HG03521 (cell line): ENCODE results near the gene HRH2.

Experiments used
- ATAC-seq: cut with Tn5 transposase; IDR thresholded peaks from one replicate; pipeline ENCODE4 v1.9.1; 2021; ENCODE audit warnings: mild to moderate bottlenecking, moderate library complexity; ENCODE audit not compliant: unreplicated experiment

The HRH2 gene

GRCh38 chr5:175675873-175676272, 18.0 kb downstream of the HRH2 start:
- ATAC-seq, result no peak

GRCh38 chr5:175677571-175677970, 19.7 kb downstream of the HRH2 start:
- no peak for ATAC-seq

GRCh38 chr5:175678074-175678473, 20.2 kb downstream of the HRH2 start:
- ATAC-seq, result no peak

DNA sequence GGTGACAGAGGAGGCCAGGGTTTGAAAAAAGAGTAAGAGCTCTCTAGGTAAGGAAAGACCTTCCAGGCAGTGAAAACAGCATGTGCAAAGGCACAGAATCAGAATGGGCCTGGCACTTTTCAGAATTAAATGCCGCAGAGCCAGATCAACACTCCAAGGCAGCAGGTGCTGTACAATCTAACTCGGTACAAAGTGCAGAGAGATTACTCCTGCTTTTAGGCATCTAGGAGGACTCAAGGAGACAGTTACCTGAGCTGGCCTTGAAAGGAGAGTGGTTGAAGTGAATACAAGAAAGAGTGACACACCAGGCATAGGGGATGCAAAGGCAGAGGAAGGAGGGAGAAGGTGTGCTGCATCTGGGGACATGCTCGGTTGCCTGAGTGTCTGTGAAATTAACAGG, 21.5 kb downstream of the HRH2 start:
- no peak for ATAC-seq

DNA sequence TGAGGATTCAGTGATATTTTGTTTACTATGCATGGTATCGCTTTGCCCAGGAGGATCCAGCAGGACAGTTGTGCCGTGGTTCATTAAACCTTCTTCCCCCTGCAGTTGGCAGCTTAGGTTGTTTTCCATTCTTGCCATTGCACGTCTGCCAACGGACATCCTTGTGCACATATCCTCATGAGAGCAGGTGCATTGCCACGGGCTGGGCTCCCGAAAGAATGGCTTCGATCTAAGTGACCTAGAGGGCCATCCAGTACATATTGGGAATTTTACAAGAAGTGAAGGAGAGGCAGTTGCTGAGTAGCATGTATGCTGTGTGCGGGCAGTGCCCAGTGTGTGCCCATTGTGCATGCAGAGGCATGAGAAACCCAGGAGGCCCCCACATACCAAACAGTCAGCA, 22.1 kb downstream of the HRH2 start:
- ATAC-seq, result no peak

GRCh38 chr5:175680463-175680862, 22.6 kb downstream of the HRH2 start:
- ATAC-seq, result no peak

- ATAC-seq, result no peak
Observed at GRCh38 chr5:175681045-175681967, 23.4 kb downstream of the HRH2 start.

DNA sequence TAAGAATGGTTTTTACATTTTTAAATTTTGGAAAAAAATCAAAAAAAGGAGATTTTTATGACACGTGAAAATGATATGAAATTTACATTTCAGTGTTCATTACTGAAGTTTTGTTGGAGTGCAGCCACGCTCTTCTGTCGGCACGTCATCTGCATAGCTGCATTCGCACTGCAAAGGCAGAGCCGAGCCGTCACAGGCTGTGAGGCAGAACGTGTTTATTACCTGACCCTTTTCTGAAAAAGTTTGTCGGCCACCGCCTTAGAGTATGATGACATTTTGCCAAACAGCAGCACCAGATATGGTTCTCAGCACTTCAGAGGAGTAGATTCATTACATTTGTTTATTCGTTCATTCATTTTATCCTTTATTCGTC, 24.1 kb downstream of the HRH2 start:
- ATAC-seq, result no peak

- ATAC-seq, result no peak
Observed at GRCh38 chr5:175682664-175683063, 24.8 kb downstream of the HRH2 start.

- ATAC-seq, result no peak
Observed at GRCh38 chr5:175683231-175683630, 25.4 kb downstream of the HRH2 start.

DNA sequence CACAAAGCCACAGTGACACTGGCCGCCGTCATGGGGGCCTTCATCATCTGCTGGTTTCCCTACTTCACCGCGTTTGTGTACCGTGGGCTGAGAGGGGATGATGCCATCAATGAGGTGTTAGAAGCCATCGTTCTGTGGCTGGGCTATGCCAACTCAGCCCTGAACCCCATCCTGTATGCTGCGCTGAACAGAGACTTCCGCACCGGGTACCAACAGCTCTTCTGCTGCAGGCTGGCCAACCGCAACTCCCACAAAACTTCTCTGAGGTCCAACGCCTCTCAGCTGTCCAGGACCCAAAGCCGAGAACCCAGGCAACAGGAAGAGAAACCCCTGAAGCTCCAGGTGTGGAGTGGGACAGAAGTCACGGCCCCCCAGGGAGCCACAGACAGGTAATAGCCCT, 26.1 kb downstream of the HRH2 start:
- ATAC-seq, result no peak

DNA sequence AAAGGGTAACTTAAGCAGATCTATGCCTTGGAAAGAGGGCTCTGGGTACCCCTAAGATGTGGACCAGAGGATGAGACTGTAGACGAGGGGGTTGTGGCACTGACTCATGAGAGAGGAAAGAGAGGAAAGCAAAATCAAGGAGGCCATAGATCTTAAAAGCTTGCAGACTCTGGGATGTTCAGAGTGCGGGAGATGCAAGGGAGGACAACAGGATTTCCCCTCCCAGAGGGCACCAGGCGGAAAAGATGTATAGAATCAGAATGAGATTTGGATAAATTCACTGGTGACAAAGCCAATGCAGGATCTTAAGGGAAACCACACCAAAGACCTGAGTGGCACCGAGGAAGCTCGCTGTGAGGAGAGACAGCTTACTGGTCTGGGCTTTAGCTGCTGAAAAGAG, 27.1 kb downstream of the HRH2 start:
- no peak for ATAC-seq

DNA sequence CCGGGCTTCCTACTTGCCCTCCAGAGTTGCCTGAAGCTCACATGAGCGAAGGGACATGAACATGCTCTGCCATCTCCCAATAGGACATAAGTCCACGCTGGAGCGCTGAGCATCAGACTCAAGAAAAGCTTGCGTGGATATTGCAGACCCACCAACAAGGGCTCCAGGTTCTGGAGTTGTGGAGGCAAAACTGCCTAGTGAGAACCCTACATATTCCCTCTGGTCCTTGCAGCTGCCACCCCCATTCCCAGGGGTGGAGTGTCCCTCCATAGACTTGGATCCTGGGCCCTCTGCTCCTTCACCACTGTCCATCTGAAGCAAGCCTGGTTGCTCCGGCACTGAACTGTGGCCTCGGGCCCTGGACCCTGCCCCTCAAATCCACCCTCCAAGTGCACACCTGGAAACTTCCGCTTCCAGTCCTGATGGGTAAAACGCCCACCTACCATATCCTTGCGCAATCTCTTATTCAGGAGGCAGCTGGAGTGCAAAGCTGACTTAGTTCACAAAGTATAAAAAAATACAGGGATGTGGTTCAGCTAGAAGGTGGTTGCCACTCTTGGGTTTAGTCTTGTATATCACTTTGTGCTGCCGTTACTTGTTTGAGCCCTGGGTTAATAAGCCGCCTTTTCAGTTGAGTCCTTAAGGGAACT, 28.0 kb downstream of the HRH2 start:
- ATAC-seq, result no peak

DNA sequence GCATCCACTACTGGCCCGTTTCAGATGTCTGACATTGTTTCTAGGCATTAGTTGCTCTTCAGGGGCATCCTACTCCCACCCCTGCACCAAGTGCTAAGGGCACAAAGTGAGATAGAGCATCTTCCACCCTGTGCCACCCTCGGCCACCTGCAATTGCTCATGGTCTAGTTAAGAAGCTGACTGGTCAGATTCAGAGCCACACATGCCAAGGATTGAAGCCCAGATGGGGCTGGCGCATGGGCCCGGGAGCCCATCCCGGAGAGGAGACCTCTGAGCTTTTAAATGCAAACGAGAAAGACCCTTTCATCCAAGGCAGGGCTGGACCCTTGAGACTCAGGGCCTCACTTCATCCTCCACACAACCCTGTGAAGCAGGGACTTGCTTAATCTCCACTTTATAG, 28.5 kb downstream of the HRH2 start:
- no peak for ATAC-seq

GRCh38 chr5:175686826-175687225, 29.0 kb downstream of the HRH2 start:
- ATAC-seq, result no peak

- ATAC-seq, result no peak
Observed at GRCh38 chr5:175687231-175687701, 29.4 kb downstream of the HRH2 start.

GRCh38 chr5:175688352-175689146, 30.7 kb downstream of the HRH2 start:
- ATAC-seq, result no peak

DNA sequence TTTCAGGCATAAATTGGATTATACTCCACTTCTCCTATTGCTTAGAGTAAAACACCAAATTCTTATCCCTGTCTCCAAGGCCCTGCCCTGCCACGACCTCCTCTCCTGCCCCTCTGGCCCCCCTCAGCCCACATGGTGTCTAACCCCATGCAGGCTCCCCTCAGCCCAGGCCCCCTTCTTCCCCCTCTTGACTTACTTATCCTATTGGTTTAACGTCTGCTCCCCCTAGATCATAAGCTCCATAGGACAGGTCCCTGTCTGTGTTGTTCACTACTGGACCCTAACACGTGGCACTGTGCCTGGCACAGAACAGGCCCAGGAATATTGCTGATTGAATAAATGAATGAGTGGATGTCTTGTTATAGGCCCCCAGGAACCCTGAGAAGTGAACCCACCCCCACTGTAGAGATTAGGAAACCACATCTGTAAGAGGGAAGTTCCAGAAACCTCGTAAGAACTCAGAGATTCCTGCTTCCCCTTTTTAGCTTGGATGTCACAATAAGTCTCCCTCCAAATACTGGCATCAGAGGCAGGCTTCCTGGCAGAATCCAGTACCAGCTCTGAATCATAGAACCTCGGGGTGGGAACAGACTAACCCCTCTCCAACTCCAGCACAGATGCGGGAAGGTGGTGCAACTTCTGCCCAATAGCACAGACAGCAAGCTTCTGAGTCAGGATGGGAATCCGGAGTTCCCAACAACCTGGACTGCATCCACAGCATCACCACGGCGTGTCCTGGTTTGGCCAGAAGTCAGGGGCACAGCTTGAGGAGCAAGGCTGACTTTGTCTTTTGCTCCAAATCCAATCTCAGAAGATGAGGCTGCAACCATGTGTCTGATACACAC, 31.5 kb downstream of the HRH2 start:
- no peak for ATAC-seq

GRCh38 chr5:175690025-175690424, 32.2 kb downstream of the HRH2 start:
- ATAC-seq, result no peak

DNA sequence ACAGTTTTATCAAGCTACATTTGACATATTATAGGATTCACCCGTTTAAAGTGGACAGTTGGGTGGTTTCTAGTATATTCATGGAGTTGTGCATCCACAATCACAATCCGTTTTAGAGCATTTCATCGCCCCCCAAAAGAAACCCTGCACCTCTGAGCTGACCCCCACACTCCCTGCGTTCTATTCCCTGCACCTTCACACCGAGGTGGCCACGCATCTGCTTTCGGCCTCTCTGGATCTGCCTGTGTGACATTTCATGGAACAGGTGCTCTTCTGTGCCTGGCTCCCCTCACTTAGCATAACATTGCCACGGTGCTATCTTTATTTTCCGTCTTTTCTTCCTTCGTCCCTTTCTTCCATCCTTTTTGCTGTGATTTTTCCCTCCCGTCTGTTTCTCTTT, 32.7 kb downstream of the HRH2 start:
- ATAC-seq, result no peak

GRCh38 chr5:175691761-175692160, 33.9 kb downstream of the HRH2 start:
- no peak for ATAC-seq
